ENCODE results near the gene DNAH14. TPM values are rescaled to one million over a fixed set of nuclear protein-coding genes. Genes with fewer than 3 reads are reported as not detected.

Gene DNAH14
- total and polyA plus RNA-seq, 2 of the 13 experiments (the other 11 are each of a cell fraction or from before 2014, with no cell fraction given): 4.5 to 27.5 TPM

- TF ChIP-seq ZNF275 (CRISPR knock-in tag; IDR thresholded peaks at IDR 0.05; ENCODE audit: borderline replicate concordance) (no peak), IRF9 (CRISPR knock-in tag; IDR thresholded peaks at IDR 0.05; ENCODE audit: borderline replicate concordance) (no peak), MAX (IDR thresholded peaks at IDR 0.05) (0 out of 2 replicates have a peak, but pooled peaks have one; percentile 31), ZNF543 (CRISPR knock-in tag; IDR thresholded peaks at IDR 0.05) (no peak), ZMYM4 (CRISPR knock-in tag; IDR thresholded peaks at IDR 0.05) (no peak), HDAC6 (IDR thresholded peaks at IDR 0.05; ENCODE audit: low read depth, low read length) (no peak), ZBTB38 (CRISPR knock-in tag; IDR thresholded peaks at IDR 0.05) (no peak), PCBP2 (optimal IDR thresholded peaks at IDR 0.05; ENCODE audit: low read depth, low read length, poor library complexity, severe bottlenecking) (no peak), ATF1 (CRISPR knock-in tag; IDR thresholded peaks at IDR 0.05) (0 out of 2 replicates have a peak, but pooled peaks have one; percentile 16), LCORL (IDR thresholded peaks at IDR 0.05) (no peak), LCORL (CRISPR knock-in tag; IDR thresholded peaks at IDR 0.05) (no peak), ZKSCAN8 (CRISPR knock-in tag; IDR thresholded peaks at IDR 0.05; ENCODE audit: borderline replicate concordance) (no peak), ZSCAN9 (CRISPR knock-in tag; IDR thresholded peaks at IDR 0.05; ENCODE audit: borderline replicate concordance) (no peak), ZFP41 (CRISPR knock-in tag; IDR thresholded peaks at IDR 0.05; ENCODE audit: borderline replicate concordance) (no peak), RFX1 (IDR thresholded peaks at IDR 0.05) (no peak), HNF4G (IDR thresholded peaks at IDR 0.05; ENCODE audit: borderline replicate concordance, low read depth, low read length) (0 out of 2 replicates have a peak, but pooled peaks have one; percentile 29), HNF4G (CRISPR knock-in tag; IDR thresholded peaks at IDR 0.05; ENCODE audit: borderline replicate concordance, low read depth) (no peak), PBX2 (CRISPR knock-in tag; IDR thresholded peaks at IDR 0.05) (no peak), BRF2 (CRISPR knock-in tag; IDR thresholded peaks at IDR 0.05) (no peak), DNMT3B (CRISPR knock-in tag; conservative IDR thresholded peaks at IDR 0.05) (no peak), ZNF253 (CRISPR knock-in tag; IDR thresholded peaks at IDR 0.05; ENCODE audit: borderline replicate concordance) (no peak), SPEN (CRISPR knock-in tag; IDR thresholded peaks at IDR 0.05; ENCODE audit: low read depth) (no peak), SMAD9 (CRISPR knock-in tag; IDR thresholded peaks at IDR 0.05) (no peak), EHMT2 (IDR thresholded peaks at IDR 0.05; ENCODE audit: borderline replicate concordance, low read depth, low read length) (no peak), RXRB (CRISPR knock-in tag; IDR thresholded peaks at IDR 0.05; ENCODE audit: borderline replicate concordance) (no peak), RFXAP (CRISPR knock-in tag; IDR thresholded peaks at IDR 0.05; ENCODE audit: borderline replicate concordance) (no peak), KDM3A (CRISPR knock-in tag; IDR thresholded peaks at IDR 0.05; ENCODE audit: low read depth) (no peak), ZFY (CRISPR knock-in tag; IDR thresholded peaks at IDR 0.05) (peak; percentile 3; the same call in 1 of the 2 replicates)
These were observed 511.1 kb downstream of the DNAH14 start (continued) for GRCh38 chr1:225440380-225441221.
